ENCODE results near the gene PALLD. TPM values are rescaled to one million over a fixed set of nuclear protein-coding genes. Genes with fewer than 3 reads are reported as not detected.

The PALLD gene
- total RNA-seq, 1 donor from 2014 or later = 16.4 TPM

GRCh38 chr4:168878623-168879022, 381.8 kb downstream of the PALLD start:
- H3K4me1 Mint-ChIP-seq (ENCODE audit: unreplicated experiment) = peaks cover 3% of the 10 kb centered on the region
- DNase-seq (ENCODE audit: low spot score) = no peak

GRCh38 chr4:168879188-168879587, 382.3 kb downstream of the PALLD start:
- H3K27me3 Mint-ChIP-seq (ENCODE audit: unreplicated experiment) = no peaks in the 10 kb centered on the region
- H3K36me3 Mint-ChIP-seq (ENCODE audit: low read depth, unreplicated experiment) = peaks cover 3% of the 10 kb centered on the region
- H3K9me3 Mint-ChIP-seq (ENCODE audit: unreplicated experiment) = no peaks in the 10 kb centered on the region
- no peak for TF ChIP-seq CTCF (IDR thresholded peaks at IDR 0.05; ENCODE audit: unreplicated experiment)
- no peak overlapping the region for H3K27ac Mint-ChIP-seq (ENCODE audit: unreplicated experiment)
- H3K4me3 Mint-ChIP-seq (ENCODE audit: unreplicated experiment) = no peak overlapping the region
- H3K4me1 Mint-ChIP-seq (ENCODE audit: unreplicated experiment) = peaks cover 3% of the 10 kb centered on the region
- DNase-seq (ENCODE audit: low spot score) = no peak

More at GRCh38 chr4:168878623-168879022, 381.8 kb downstream of the PALLD start:
- H3K27ac Mint-ChIP-seq (ENCODE audit: unreplicated experiment) = peak overlapping the region; percentile 49
- H3K27me3 Mint-ChIP-seq (ENCODE audit: unreplicated experiment) = no peaks in the 10 kb centered on the region
- H3K9me3 Mint-ChIP-seq (ENCODE audit: unreplicated experiment) = no peaks in the 10 kb centered on the region
- H3K36me3 Mint-ChIP-seq (ENCODE audit: low read depth, unreplicated experiment) = peaks cover 3% of the 10 kb centered on the region
- no peak for TF ChIP-seq CTCF (IDR thresholded peaks at IDR 0.05; ENCODE audit: unreplicated experiment)
- peak overlapping the region; percentile 92 for H3K4me3 Mint-ChIP-seq (ENCODE audit: unreplicated experiment)

GRCh38 chr4:168880072-168880675, 383.3 kb downstream of the PALLD start:
- Mint-ChIP-seq H3K4me3 (ENCODE audit: unreplicated experiment) (no peak overlapping the region), H3K27ac (ENCODE audit: unreplicated experiment) (no peak overlapping the region), H3K27me3 (ENCODE audit: unreplicated experiment) (peaks cover 2% of the 10 kb centered on the region), H3K9me3 (ENCODE audit: unreplicated experiment) (no peaks in the 10 kb centered on the region), H3K36me3 (ENCODE audit: low read depth, unreplicated experiment) (peaks cover 3% of the 10 kb centered on the region), H3K4me1 (ENCODE audit: unreplicated experiment) (peaks cover 3% of the 10 kb centered on the region)
- TF ChIP-seq CTCF (IDR thresholded peaks at IDR 0.05; ENCODE audit: unreplicated experiment) = no peak
- DNase-seq (ENCODE audit: low spot score) = no peak

- Mint-ChIP-seq H3K27ac (ENCODE audit: unreplicated experiment) (no peak overlapping the region), H3K4me1 (ENCODE audit: unreplicated experiment) (peaks cover 3% of the 10 kb centered on the region)
Measured at GRCh38 chr4:168880811-168881595, 384.2 kb downstream of the PALLD start.

More at GRCh38 chr4:168880811-168881595, 384.2 kb downstream of the PALLD start:
- DNase-seq (ENCODE audit: low spot score) = no peak
- H3K27me3 Mint-ChIP-seq (ENCODE audit: unreplicated experiment) = peaks cover 2% of the 10 kb centered on the region
- TF ChIP-seq CTCF (IDR thresholded peaks at IDR 0.05; ENCODE audit: unreplicated experiment) = no peak
- H3K4me3 Mint-ChIP-seq (ENCODE audit: unreplicated experiment) = no peak overlapping the region
- H3K36me3 Mint-ChIP-seq (ENCODE audit: low read depth, unreplicated experiment) = peaks cover 3% of the 10 kb centered on the region
- H3K9me3 Mint-ChIP-seq (ENCODE audit: unreplicated experiment) = no peaks in the 10 kb centered on the region
